ENCODE measurements around the gene LMX1B. TPM values are rescaled to one million over a fixed set of nuclear protein-coding genes. Genes with fewer than 3 reads are reported as not detected.

Gene LMX1B
- total RNA-seq, 1 experiment from 2014 or later, result 11.3 TPM

DNA sequence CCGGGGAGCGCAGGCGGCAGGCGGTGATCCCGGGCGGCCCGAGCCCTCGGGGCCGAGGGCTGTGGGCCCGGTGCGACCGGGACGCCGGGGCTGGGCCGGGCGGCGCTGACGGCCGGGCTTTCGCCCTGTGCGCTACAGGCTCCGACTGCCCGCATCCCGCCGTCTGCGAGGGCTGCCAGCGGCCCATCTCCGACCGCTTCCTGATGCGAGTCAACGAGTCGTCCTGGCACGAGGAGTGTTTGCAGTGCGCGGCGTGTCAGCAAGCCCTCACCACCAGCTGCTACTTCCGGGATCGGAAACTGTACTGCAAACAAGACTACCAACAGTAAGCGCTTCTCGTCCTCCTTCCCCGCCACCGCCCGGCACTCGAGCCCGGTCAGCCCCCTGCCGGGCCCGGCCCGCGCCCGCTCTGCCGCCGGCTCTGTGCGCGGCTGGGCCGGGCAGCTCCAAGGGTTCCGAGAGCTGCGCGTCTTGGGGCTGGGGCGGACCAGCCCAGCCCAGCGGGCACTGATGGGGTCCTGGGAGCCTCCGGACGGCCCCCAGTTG lies 1.6 kb downstream of the LMX1B start:
- no peaks in the 10 kb centered on the region for H3K79me2 ChIP-seq (ENCODE audit: insufficient read depth, low read length)
- no peaks in the 10 kb centered on the region for H3K9me2 ChIP-seq (ENCODE audit: insufficient read depth)
- DNase-seq (ENCODE audit: low read depth, low spot score) (no peak), ATAC-seq (no peak)
- TF ChIP-seq, protein P1, sequence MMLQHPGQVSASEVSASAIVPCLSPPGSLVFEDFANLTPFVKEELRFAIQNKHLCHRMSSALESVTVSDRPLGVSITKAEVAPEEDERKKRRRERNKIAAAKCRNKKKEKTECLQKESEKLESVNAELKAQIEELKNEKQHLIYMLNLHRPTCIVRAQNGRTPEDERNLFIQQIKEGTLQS (IDR thresholded peaks at IDR 0.05), result no peak
- no peak for TF ChIP-seq POLR2A (IDR thresholded peaks at IDR 0.05; ENCODE audit: borderline replicate concordance, extremely low read depth, insufficient read depth, insufficient read length)
- H3K4me1 ChIP-seq (ENCODE audit: control insufficient read depth in 1 of 2, insufficient read depth in 2 of 2, low read length in 2 of 2), result peaks cover 7 to 23% of the 10 kb centered on the region in 2 experiments; a peak in 3 of 4 replicates
- no peak overlapping the region for H3K27ac ChIP-seq (ENCODE audit: low read depth, low read length)
- no peak overlapping the region for H3K4me2 ChIP-seq (ENCODE audit: low read length)
- H3K36me3 ChIP-seq (ENCODE audit: control insufficient read depth in 1 of 2, insufficient read depth in 2 of 2, low read length in 2 of 2), result no peaks in the 10 kb centered on the region; a peak in 1 of 4 replicates
- intact Hi-C loops (cut with micrococcal nuclease), result no loop called here
- H3K4me3 ChIP-seq (replicated peaks in 1 of 2; ENCODE audit: low read depth in 1 of 2, low read length in 2 of 2), result no peak overlapping the region
- no peaks in the 10 kb centered on the region for H4K20me1 ChIP-seq (ENCODE audit: insufficient read depth)
- no peaks in the 10 kb centered on the region for H3K27me3 ChIP-seq (ENCODE audit: insufficient read depth, low read length)
- no peaks in the 10 kb centered on the region for H3K9me3 ChIP-seq (ENCODE audit: control insufficient read depth in 1 of 2, insufficient read depth in 1 of 2, low read depth in 1 of 2, low read length in 2 of 2)
- RAD21 ChIA-PET (ENCODE audit: low non-redundant PET in 1 of 2, low total read pairs in 2 of 2, uncharacterized antibody in 2 of 2, unreplicated experiment in 2 of 2), result no interaction called here
- no peak overlapping the region for H3K9ac ChIP-seq (ENCODE audit: low read length)
- CTCF ChIA-PET, result no interaction called here
- no peak overlapping the region for H2AFZ ChIP-seq (ENCODE audit: low read depth, low read length, poor library complexity, severe bottlenecking)
- BruUV-seq (replicated peaks), result no TSS peak
- POLR2A ChIA-PET, result no interaction called here

DNA sequence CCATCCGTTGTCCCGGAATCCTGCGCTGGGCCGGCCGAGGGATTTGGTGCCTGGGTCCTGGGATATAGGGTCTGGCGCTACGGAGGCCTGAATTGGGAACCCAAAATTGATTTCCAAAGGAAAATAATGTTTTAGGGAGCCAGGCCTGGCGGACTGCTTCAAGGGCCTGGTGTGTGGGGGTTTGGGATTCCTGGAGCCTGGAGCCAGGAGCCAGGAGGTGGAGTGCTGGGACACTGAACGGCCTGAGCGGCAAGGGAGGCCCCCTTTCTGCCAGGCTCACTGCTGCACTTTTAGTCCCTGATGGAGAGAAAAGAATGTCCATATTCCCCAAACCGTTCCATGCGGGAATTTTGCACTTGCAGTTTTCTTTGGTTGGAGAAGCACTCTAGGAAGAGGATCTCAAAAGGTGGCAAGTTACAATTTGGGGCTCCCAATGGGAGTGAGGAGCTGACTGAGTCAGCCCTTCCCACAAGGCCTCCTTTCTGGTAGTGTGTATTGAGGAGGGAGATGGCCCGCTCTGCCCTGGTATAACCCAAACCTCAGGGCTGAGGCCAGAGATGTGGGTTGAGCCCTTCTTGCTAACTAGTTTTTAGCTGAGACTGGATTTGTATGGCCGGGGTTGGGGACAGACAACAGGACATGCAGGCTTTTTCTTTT lies 2.2 kb downstream of the LMX1B start:
- ATAC-seq (no peak), DNase-seq (ENCODE audit: low read depth, low spot score) (no peak)
- CTCF ChIA-PET, result no interaction called here
- no peak overlapping the region for H3K4me2 ChIP-seq (ENCODE audit: low read length)
- TF ChIP-seq, protein P2, sequence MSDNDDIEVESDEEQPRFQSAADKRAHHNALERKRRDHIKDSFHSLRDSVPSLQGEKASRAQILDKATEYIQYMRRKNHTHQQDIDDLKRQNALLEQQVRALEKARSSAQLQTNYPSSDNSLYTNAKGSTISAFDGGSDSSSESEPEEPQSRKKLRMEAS (IDR thresholded peaks at IDR 0.05), result no peak
- TF ChIP-seq POLR2A (IDR thresholded peaks at IDR 0.05; ENCODE audit: borderline replicate concordance, extremely low read depth, insufficient read depth, insufficient read length), result no peak
- no peak for TF ChIP-seq JUND (IDR thresholded peaks at IDR 0.05)
- TF ChIP-seq TCF7L2 (IDR thresholded peaks at IDR 0.05; ENCODE audit: borderline replicate concordance, extremely low read depth, insufficient read depth, insufficient read length), result no peak
- H3K9me2 ChIP-seq (ENCODE audit: insufficient read depth), result no peaks in the 10 kb centered on the region
- H3K27me3 ChIP-seq (ENCODE audit: insufficient read depth, low read length), result no peaks in the 10 kb centered on the region
- H3K4me3 ChIP-seq (replicated peaks in 1 of 2; ENCODE audit: low read depth in 1 of 2, low read length in 2 of 2), result no peak overlapping the region
- no TSS peak for BruUV-seq (replicated peaks)
- H2AFZ ChIP-seq (ENCODE audit: low read depth, low read length, poor library complexity, severe bottlenecking), result no peak overlapping the region
- no peaks in the 10 kb centered on the region for H4K20me1 ChIP-seq (ENCODE audit: insufficient read depth)
- intact Hi-C loops (cut with micrococcal nuclease), result no loop called here
- H3K27ac ChIP-seq (ENCODE audit: low read depth, low read length), result no peak overlapping the region
- H3K9ac ChIP-seq (ENCODE audit: low read length), result no peak overlapping the region
- POLR2A ChIA-PET, result no interaction called here
- RAD21 ChIA-PET (ENCODE audit: low non-redundant PET in 1 of 2, low total read pairs in 2 of 2, uncharacterized antibody in 2 of 2, unreplicated experiment in 2 of 2), result no interaction called here
- no peaks in the 10 kb centered on the region for H3K9me3 ChIP-seq (ENCODE audit: control insufficient read depth in 1 of 2, insufficient read depth in 1 of 2, low read depth in 1 of 2, low read length in 2 of 2)
- no peaks in the 10 kb centered on the region for H3K79me2 ChIP-seq (ENCODE audit: insufficient read depth, low read length)
- H3K4me1 ChIP-seq (ENCODE audit: control insufficient read depth in 1 of 2, insufficient read depth in 2 of 2, low read length in 2 of 2), result peaks cover 7 to 23% of the 10 kb centered on the region in 2 experiments; a peak in 3 of 4 replicates
- no peaks in the 10 kb centered on the region; a peak in 1 of 4 replicates for H3K36me3 ChIP-seq (ENCODE audit: control insufficient read depth in 1 of 2, insufficient read depth in 2 of 2, low read length in 2 of 2)

All from HCT116 (cell line).